T-helper 2 cell treated with Interferon-gamma antibody and Interleukin-4, amounts not matched to agents 100 ng/mL and 5 ng/mL, for 36 hours (primary cell): ENCODE data around the gene GPR179. TPM values are rescaled to one million over a fixed set of nuclear protein-coding genes. Genes with fewer than 3 reads are reported as not detected.

Experiments used
- intact Hi-C: fragments of 100-400 bp; cut with micrococcal nuclease; formaldehyde crosslinking; loops from one replicate; pipeline ENCODE4 v1.15.1; 2023
- total RNA-seq: library from RNA; stranded (reverse); gene quantifications from 2 replicates; pipeline ENCODE4 v1.2.3, GENCODE V29; 2022

GPR179 gene
- not detected in 2 replicates for total RNA-seq

GRCh38 chr17:38343608-38344419 is at the start of gene GPR179:
TSS of gene GPR179 (minus strand) at chr17:38343956. CDS start at chr17:38343789, 167 bp downstream.
- intact Hi-C loops, result no loop called here

- intact Hi-C loops, result no loop called here
Measured at GRCh38 chr17:38379448-38379847, 35.7 kb upstream of the GPR179 start.

GRCh38 chr17:38369124-38369886 is 25.5 kb upstream of the GPR179 start:
- intact Hi-C loops, result no loop called here

GRCh38 chr17:38364741-38365140 is 21.0 kb upstream of the GPR179 start:
- intact Hi-C loops, result no loop called here

- intact Hi-C loops, result no loop called here
Measured at GRCh38 chr17:38363016-38363415, 19.3 kb upstream of the GPR179 start.

- intact Hi-C loops, result no loop called here
Measured at GRCh38 chr17:38361694-38362465, 18.1 kb upstream of the GPR179 start.

GRCh38 chr17:38358586-38359513 is 15.1 kb upstream of the GPR179 start:
- intact Hi-C loops, result no loop called here

- intact Hi-C loops, result no loop called here
Measured at GRCh38 chr17:38357486-38358123, 13.8 kb upstream of the GPR179 start.

GRCh38 chr17:38355251-38355650 is 11.5 kb upstream of the GPR179 start:
- intact Hi-C loops, result no loop called here

GRCh38 chr17:38354466-38354865 is 10.7 kb upstream of the GPR179 start:
- intact Hi-C loops, result no loop called here

- intact Hi-C loops, result no loop called here
Measured at GRCh38 chr17:38353668-38354067, 9.9 kb upstream of the GPR179 start.

GRCh38 chr17:38353086-38353604 is 9.4 kb upstream of the GPR179 start:
- intact Hi-C loops, result no loop called here

- intact Hi-C loops, result no loop called here
Measured at GRCh38 chr17:38352245-38353085, 8.7 kb upstream of the GPR179 start.

GRCh38 chr17:38351412-38352222 is 7.9 kb upstream of the GPR179 start, which contains the start of gene SOCS7:
TSS of gene SOCS7 (plus strand) at chr17:38351844. CDS start at chr17:38352053, 209 bp downstream.
- intact Hi-C loops, result loop anchor here (1.0 kb wide), 1 partner anchor 141 kb away; no protein-coding TSS in a partner anchor

GRCh38 chr17:38350035-38350434 is 6.3 kb upstream of the GPR179 start:
- intact Hi-C loops, result no loop called here

- intact Hi-C loops, result loop anchor here (1.0 to 2.0 kb wide), 2 partner anchors 65 to 136 kb away; no protein-coding TSS in a partner anchor
Measured at GRCh38 chr17:38349097-38349730, 5.5 kb upstream of the GPR179 start.

- intact Hi-C loops, result no loop called here
Measured at GRCh38 chr17:38345743-38346142, 2.0 kb upstream of the GPR179 start.

GRCh38 chr17:38344420-38344745 is 627 bp upstream of the GPR179 start:
- intact Hi-C loops, result no loop called here
